WTC11 (cell line): ENCODE data around the gene EXOC6. TPM values are rescaled to one million over a fixed set of nuclear protein-coding genes. Genes with fewer than 3 reads are reported as not detected.
A peak's percentile ranks its signal among the peaks of the same experiment; 100 is the strongest.

Experiments
- ATAC-seq: fragments of 200-7000 bp; cut with Tn5 transposase; 2 replicates; pipeline ENCODE4 v1.10.0; 2021; ENCODE audit warnings: mild to moderate bottlenecking, moderate library complexity
- CTCF ChIA-PET: fragments of 300-600 bp; sonication (Branson Sonifier 250); formaldehyde crosslinking; loops from one replicate; lab custom pipeline; 2021; ENCODE audit warnings: antibody characterized with exemption; lab: Charles Lee
- POLR2A ChIA-PET: fragments of 350-600 bp; sonication (Branson Sonifier 250); formaldehyde crosslinking; loops from one replicate; lab custom pipeline; 2021; ENCODE audit warnings: antibody characterized with exemption; lab: Charles Lee
- DNase-seq: peaks from one replicate; pipeline ENCODE4 v3.0.0; 2021; ENCODE audit warnings: low spot score
- H3K27ac Mint-ChIP-seq: 2 replicates; pipeline ENCODE4 v1.8.0; 2021; ENCODE audit warnings: mixed read lengths
- H3K27me3 Mint-ChIP-seq: 2 replicates; pipeline ENCODE4 v1.8.0; 2021; ENCODE audit warnings: low read depth, mild to moderate bottlenecking, moderate library complexity, mixed read lengths
- H3K36me3 Mint-ChIP-seq: 2 replicates; pipeline ENCODE4 v1.8.0; 2021; ENCODE audit warnings: mixed read lengths
- H3K4me1 Mint-ChIP-seq: 2 replicates; pipeline ENCODE4 v1.8.0; 2022; ENCODE audit warnings: mixed read lengths
- H3K4me3 Mint-ChIP-seq: 2 replicates; pipeline ENCODE4 v1.8.0; 2021; ENCODE audit warnings: mild to moderate bottlenecking, moderate library complexity, mixed read lengths
- H3K9me3 Mint-ChIP-seq: 2 replicates; pipeline ENCODE4 v1.8.0; 2021; ENCODE audit warnings: mixed read lengths
- CREM ChIP-seq: sonication (generic); formaldehyde crosslinking; IDR thresholded peaks from 2 replicates; pipeline ENCODE4 v1.8.1; 2022; ENCODE audit warnings: mild to moderate bottlenecking, missing genetic modification reagents, moderate library complexity
- CTCF ChIP-seq: fragments of 200-600 bp; IDR thresholded peaks from 2 replicates; pipeline ENCODE4 v1.8.0; 2022; ENCODE audit warnings: antibody characterized with exemption
- GTF2I ChIP-seq: fragments of 250-450 bp; sonication (Bioruptor Pico); conservative IDR thresholded peaks from 2 replicates; pipeline ENCODE4 v1.4.0; 2021; ENCODE audit warnings: mild to moderate bottlenecking
- HMGXB4 ChIP-seq: sonication (generic); formaldehyde crosslinking; IDR thresholded peaks from 2 replicates; pipeline ENCODE4 v1.8.1; 2023; ENCODE audit warnings: mild to moderate bottlenecking, moderate library complexity, missing genetic modification reagents
- IRF2 ChIP-seq: sonication (generic); formaldehyde crosslinking; IDR thresholded peaks from 2 replicates; pipeline ENCODE4 v1.8.0; 2022; ENCODE audit warnings: low read depth, missing genetic modification reagents, borderline replicate concordance
- KAT7 ChIP-seq: sonication (generic); formaldehyde crosslinking; IDR thresholded peaks from 2 replicates; pipeline ENCODE4 v1.8.1; 2023; ENCODE audit warnings: missing genetic modification reagents, mild to moderate bottlenecking, borderline replicate concordance
- NFATC4 ChIP-seq: fragments of 250-450 bp; sonication (Bioruptor Pico); IDR thresholded peaks from 2 replicates; pipeline ENCODE4 v1.9.0; 2021; ENCODE audit warnings: mild to moderate bottlenecking
- NFYB ChIP-seq: sonication (generic); formaldehyde crosslinking; conservative IDR thresholded peaks from 2 replicates; pipeline ENCODE4 v1.8.0; 2022; ENCODE audit warnings: low read depth, missing genetic modification reagents
- OVOL2 ChIP-seq: fragments of 250-450 bp; sonication (Bioruptor Pico); IDR thresholded peaks from 2 replicates; pipeline ENCODE4 v1.9.0; 2021; ENCODE audit warnings: mild to moderate bottlenecking, borderline replicate concordance
- RELA ChIP-seq: sonication (generic); formaldehyde crosslinking; IDR thresholded peaks from 2 replicates; pipeline ENCODE4 v1.8.1; 2022; ENCODE audit warnings: missing genetic modification reagents, mild to moderate bottlenecking, borderline replicate concordance
- TEAD4 ChIP-seq: sonication (generic); formaldehyde crosslinking; IDR thresholded peaks from 2 replicates; pipeline ENCODE4 v1.8.0; 2022; ENCODE audit warnings: mild to moderate bottlenecking, missing genetic modification reagents
- ZBTB21 ChIP-seq: sonication (generic); formaldehyde crosslinking; IDR thresholded peaks from 2 replicates; pipeline ENCODE4 v1.8.1; 2023; ENCODE audit warnings: mild to moderate bottlenecking, missing genetic modification reagents, borderline replicate concordance
- ZNF416 ChIP-seq: fragments of 250-450 bp; sonication (Bioruptor Pico); IDR thresholded peaks from 2 replicates; pipeline ENCODE4 v1.9.0; 2021; ENCODE audit warnings: mild to moderate bottlenecking, inconsistent platforms
- ZNF423 ChIP-seq: fragments of 250-450 bp; sonication (Bioruptor Pico); IDR thresholded peaks from 2 replicates; pipeline ENCODE4 v2.1.2; 2022; ENCODE audit warnings: mild to moderate bottlenecking, moderate library complexity
- ZNF512 ChIP-seq: sonication (generic); formaldehyde crosslinking; IDR thresholded peaks from 2 replicates; pipeline ENCODE4 v1.8.1; 2022; ENCODE audit warnings: missing genetic modification reagents, borderline replicate concordance
- ZNF671 ChIP-seq: fragments of 250-450 bp; sonication (Bioruptor Pico); IDR thresholded peaks from 2 replicates; pipeline ENCODE4 v1.8.0; 2021; ENCODE audit warnings: mild to moderate bottlenecking
- total RNA-seq: library from RNA; stranded (reverse); gene quantifications from 3 replicates; pipeline ENCODE4 v1.2.3, GENCODE V29; 2021
- TF ChIP-seq, protein P1 (sequence below): sonication (generic); formaldehyde crosslinking; IDR thresholded peaks from 2 replicates; pipeline ENCODE4 v1.8.1; 2022; ENCODE audit warnings: mild to moderate bottlenecking, missing genetic modification reagents, moderate library complexity, borderline replicate concordance
- TF ChIP-seq, protein P2 (sequence below): sonication (generic); formaldehyde crosslinking; IDR thresholded peaks from 2 replicates; pipeline ENCODE4 v1.8.0; 2023; ENCODE audit warnings: mild to moderate bottlenecking, missing genetic modification reagents
- TF ChIP-seq, protein P3 (sequence below): fragments of 250-450 bp; sonication (Bioruptor Pico); IDR thresholded peaks from 2 replicates; pipeline ENCODE4 v1.9.0; 2021; ENCODE audit warnings: mild to moderate bottlenecking
- TF ChIP-seq, protein P4 (sequence below): sonication (generic); formaldehyde crosslinking; IDR thresholded peaks from 2 replicates; pipeline ENCODE4 v1.8.1; 2023; ENCODE audit warnings: mild to moderate bottlenecking, missing genetic modification reagents, moderate library complexity
- TF ChIP-seq, protein P5 (sequence below): fragments of 250-450 bp; sonication (Bioruptor Pico); IDR thresholded peaks from 2 replicates; pipeline ENCODE4 v1.8.0; 2021; ENCODE audit warnings: mild to moderate bottlenecking

Gene EXOC6
- total RNA-seq, 1 experiment from 2014 or later: 5.0 TPM

DNA sequence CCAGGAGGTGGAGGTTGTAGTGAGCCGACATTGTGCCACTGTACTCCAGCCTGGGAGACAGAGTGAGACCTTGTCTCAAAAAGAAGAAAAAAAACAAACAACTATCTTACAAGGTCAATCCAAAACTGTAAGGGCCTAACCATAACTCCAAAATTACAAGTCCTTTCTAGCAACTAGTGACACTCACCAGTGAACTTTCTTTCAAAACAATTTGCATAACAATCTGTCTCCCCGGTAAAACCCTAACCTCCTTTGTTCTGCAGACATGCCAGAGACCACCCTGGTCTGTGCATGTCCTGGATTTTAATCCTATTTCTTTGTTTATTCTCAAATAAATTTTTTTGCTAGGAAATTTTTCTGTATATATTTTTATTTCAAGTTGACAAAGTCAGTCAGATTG is 68.1 kb downstream of the EXOC6 start:
- peaks cover 13% of the 10 kb centered on the region for H3K36me3 Mint-ChIP-seq
- CTCF ChIA-PET: interaction anchor here (1.4 to 1.5 kb wide), 2 partner anchors 31 to 73 kb away, joined by 4 to 6 read pairs; no protein-coding TSS in a partner anchor
- H3K4me3 Mint-ChIP-seq: no peak overlapping the region
- H3K27me3 Mint-ChIP-seq: no peaks in the 10 kb centered on the region
- DNase-seq: no peak
- TF ChIP-seq, protein P1, sequence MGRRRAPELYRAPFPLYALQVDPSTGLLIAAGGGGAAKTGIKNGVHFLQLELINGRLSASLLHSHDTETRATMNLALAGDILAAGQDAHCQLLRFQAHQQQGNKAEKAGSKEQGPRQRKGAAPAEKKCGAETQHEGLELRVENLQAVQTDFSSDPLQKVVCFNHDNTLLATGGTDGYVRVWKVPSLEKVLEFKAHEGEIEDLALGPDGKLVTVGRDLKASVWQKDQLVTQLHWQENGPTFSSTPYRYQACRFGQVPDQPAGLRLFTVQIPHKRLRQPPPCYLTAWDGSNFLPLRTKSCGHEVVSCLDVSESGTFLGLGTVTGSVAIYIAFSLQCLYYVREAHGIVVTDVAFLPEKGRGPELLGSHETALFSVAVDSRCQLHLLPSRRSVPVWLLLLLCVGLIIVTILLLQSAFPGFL (CRISPR knock-in tag): no peak
- no peak for TF ChIP-seq HMGXB4 (CRISPR knock-in tag)
- TF ChIP-seq ZNF423: no peak
- TF ChIP-seq ZNF416: no peak
- TF ChIP-seq, protein P2, sequence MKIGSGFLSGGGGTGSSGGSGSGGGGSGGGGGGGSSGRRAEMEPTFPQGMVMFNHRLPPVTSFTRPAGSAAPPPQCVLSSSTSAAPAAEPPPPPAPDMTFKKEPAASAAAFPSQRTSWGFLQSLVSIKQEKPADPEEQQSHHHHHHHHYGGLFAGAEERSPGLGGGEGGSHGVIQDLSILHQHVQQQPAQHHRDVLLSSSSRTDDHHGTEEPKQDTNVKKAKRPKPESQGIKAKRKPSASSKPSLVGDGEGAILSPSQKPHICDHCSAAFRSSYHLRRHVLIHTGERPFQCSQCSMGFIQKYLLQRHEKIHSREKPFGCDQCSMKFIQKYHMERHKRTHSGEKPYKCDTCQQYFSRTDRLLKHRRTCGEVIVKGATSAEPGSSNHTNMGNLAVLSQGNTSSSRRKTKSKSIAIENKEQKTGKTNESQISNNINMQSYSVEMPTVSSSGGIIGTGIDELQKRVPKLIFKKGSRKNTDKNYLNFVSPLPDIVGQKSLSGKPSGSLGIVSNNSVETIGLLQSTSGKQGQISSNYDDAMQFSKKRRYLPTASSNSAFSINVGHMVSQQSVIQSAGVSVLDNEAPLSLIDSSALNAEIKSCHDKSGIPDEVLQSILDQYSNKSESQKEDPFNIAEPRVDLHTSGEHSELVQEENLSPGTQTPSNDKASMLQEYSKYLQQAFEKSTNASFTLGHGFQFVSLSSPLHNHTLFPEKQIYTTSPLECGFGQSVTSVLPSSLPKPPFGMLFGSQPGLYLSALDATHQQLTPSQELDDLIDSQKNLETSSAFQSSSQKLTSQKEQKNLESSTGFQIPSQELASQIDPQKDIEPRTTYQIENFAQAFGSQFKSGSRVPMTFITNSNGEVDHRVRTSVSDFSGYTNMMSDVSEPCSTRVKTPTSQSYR (CRISPR knock-in tag): no peak
- no peak for TF ChIP-seq NFATC4 (CRISPR knock-in tag)
- TF ChIP-seq, protein P3, sequence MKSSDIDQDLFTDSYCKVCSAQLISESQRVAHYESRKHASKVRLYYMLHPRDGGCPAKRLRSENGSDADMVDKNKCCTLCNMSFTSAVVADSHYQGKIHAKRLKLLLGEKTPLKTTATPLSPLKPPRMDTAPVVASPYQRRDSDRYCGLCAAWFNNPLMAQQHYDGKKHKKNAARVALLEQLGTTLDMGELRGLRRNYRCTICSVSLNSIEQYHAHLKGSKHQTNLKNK (CRISPR knock-in tag): no peak
- TF ChIP-seq ZNF512 (CRISPR knock-in tag): no peak
- no peak for TF ChIP-seq GTF2I (CRISPR knock-in tag)
- TF ChIP-seq RELA (CRISPR knock-in tag): no peak
- no peak for TF ChIP-seq OVOL2 (CRISPR knock-in tag)
- no peak for TF ChIP-seq IRF2 (CRISPR knock-in tag)
- no peak for TF ChIP-seq CTCF
- TF ChIP-seq, protein P4, sequence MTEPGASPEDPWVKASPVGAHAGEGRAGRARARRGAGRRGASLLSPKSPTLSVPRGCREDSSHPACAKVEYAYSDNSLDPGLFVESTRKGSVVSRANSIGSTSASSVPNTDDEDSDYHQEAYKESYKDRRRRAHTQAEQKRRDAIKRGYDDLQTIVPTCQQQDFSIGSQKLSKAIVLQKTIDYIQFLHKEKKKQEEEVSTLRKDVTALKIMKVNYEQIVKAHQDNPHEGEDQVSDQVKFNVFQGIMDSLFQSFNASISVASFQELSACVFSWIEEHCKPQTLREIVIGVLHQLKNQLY (CRISPR knock-in tag): no peak
- POLR2A ChIA-PET: no interaction called here
- no peak overlapping the region for H3K27ac Mint-ChIP-seq
- H3K4me1 Mint-ChIP-seq: peaks cover 42% of the 10 kb centered on the region
- ATAC-seq: peak; percentile 68
- peaks cover 14% of the 10 kb centered on the region for H3K9me3 Mint-ChIP-seq

- Mint-ChIP-seq H3K27ac (no peak overlapping the region), H3K27me3 (no peaks in the 10 kb centered on the region), H3K36me3 (peaks cover 15% of the 10 kb centered on the region), H3K9me3 (peaks cover 17% of the 10 kb centered on the region), H3K4me3 (no peak overlapping the region), H3K4me1 (peaks cover 27% of the 10 kb centered on the region)
- ChIA-PET CTCF (no interaction called here), POLR2A (no interaction called here)
- no peak for DNase-seq
- no peak for ATAC-seq
- TF ChIP-seq CREM (CRISPR knock-in tag): no peak
- TF ChIP-seq, protein P3 (CRISPR knock-in tag): no peak
- TF ChIP-seq HMGXB4 (CRISPR knock-in tag): no peak
- TF ChIP-seq, protein P5, sequence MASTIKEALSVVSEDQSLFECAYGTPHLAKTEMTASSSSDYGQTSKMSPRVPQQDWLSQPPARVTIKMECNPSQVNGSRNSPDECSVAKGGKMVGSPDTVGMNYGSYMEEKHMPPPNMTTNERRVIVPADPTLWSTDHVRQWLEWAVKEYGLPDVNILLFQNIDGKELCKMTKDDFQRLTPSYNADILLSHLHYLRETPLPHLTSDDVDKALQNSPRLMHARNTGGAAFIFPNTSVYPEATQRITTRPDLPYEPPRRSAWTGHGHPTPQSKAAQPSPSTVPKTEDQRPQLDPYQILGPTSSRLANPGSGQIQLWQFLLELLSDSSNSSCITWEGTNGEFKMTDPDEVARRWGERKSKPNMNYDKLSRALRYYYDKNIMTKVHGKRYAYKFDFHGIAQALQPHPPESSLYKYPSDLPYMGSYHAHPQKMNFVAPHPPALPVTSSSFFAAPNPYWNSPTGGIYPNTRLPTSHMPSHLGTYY (CRISPR knock-in tag): no peak
- TF ChIP-seq KAT7 (CRISPR knock-in tag): no peak
- TF ChIP-seq ZBTB21 (CRISPR knock-in tag): no peak
- no peak for TF ChIP-seq ZNF671 (CRISPR knock-in tag)
- no peak for TF ChIP-seq NFYB
- no peak for TF ChIP-seq IRF2 (CRISPR knock-in tag)
- no peak for TF ChIP-seq TEAD4 (CRISPR knock-in tag)
- no peak for TF ChIP-seq RELA (CRISPR knock-in tag)
Observed at GRCh38 chr10:92918603-92919002, 70.3 kb downstream of the EXOC6 start.
